PC-9 (cell line): ENCODE data around the gene ACSM3. TPM values are rescaled to one million over a fixed set of nuclear protein-coding genes. Genes with fewer than 3 reads are reported as not detected.

Experiments used
- BruUV-seq: library from RNA; stranded (reverse); fragments of 400-500 nt; replicated peaks from 2 replicates; lab custom pipeline; 2021; lab: Mats Ljungman, UMichigan
- CTCF ChIA-PET: fragments of 300-600 bp; sonication (Branson Sonifier 250); formaldehyde crosslinking; loops from one replicate; lab custom pipeline; 2022; ENCODE audit warnings: antibody characterized with exemption; lab: Charles Lee
- POLR2A ChIA-PET: fragments of 300-600 bp; sonication (Branson Sonifier 250); formaldehyde crosslinking; loops from one replicate; lab custom pipeline; 2022; ENCODE audit warnings: antibody characterized with exemption; ENCODE audit not compliant: unreplicated experiment; lab: Charles Lee
- DNase-seq, 2 experiments: peaks; one replicate each; pipeline versions ENCODE4 v3.0.0 to v3.0.0-alpha.2; 2015 to 2022; ENCODE audit warnings: mixed read lengths in 1 of 2
- H2AFZ ChIP-seq: fragments of 200-600 bp; sonication (generic); 2 replicates; pipeline ENCODE4 v1.8.1; 2017; ENCODE audit warnings: antibody characterized with exemption
- H3F3A ChIP-seq: fragments of 200-600 bp; sonication (generic); 2 replicates; pipeline ENCODE4 v1.8.1; 2017; ENCODE audit warnings: antibody characterized with exemption, mild to moderate bottlenecking, low read depth; ENCODE audit not compliant: insufficient read depth
- H3K27ac ChIP-seq: fragments of 200-600 bp; sonication (generic); 2 replicates; pipeline ENCODE4 v1.6.1; 2016; ENCODE audit warnings: mixed run types
- H3K27me3 ChIP-seq: fragments of 200-600 bp; sonication (generic); 2 replicates; pipeline ENCODE4 v1.6.1; 2016; ENCODE audit warnings: low read depth, mixed run types; ENCODE audit not compliant: insufficient read depth
- H3K36me3 ChIP-seq: fragments of 200-600 bp; sonication (generic); 2 replicates; pipeline ENCODE4 v1.6.1; 2016; ENCODE audit warnings: low read depth, mixed run types
- H3K4me1 ChIP-seq: fragments of 200-600 bp; sonication (generic); replicated peaks from 2 replicates; pipeline ENCODE4 v1.6.1; 2016; ENCODE audit warnings: mixed run types; ENCODE audit not compliant: insufficient read depth
- H3K4me2 ChIP-seq: fragments of 200-600 bp; sonication (generic); 2 replicates; pipeline ENCODE4 v1.6.1; 2017; ENCODE audit warnings: mixed run types
- H3K4me3 ChIP-seq: fragments of 200-600 bp; sonication (generic); 2 replicates; pipeline ENCODE4 v1.6.1; 2016; ENCODE audit warnings: mixed run types
- H3K79me2 ChIP-seq: fragments of 200-600 bp; sonication (generic); 2 replicates; pipeline ENCODE4 v1.6.1; 2017; ENCODE audit warnings: low read depth, mixed run types
- H3K9me2 ChIP-seq: fragments of 200-600 bp; sonication (generic); 2 replicates; pipeline ENCODE4 v1.8.1; 2017; ENCODE audit warnings: mild to moderate bottlenecking; ENCODE audit not compliant: insufficient read depth
- H3K9me3 ChIP-seq: fragments of 200-600 bp; sonication (generic); 2 replicates; pipeline ENCODE4 v1.8.1; 2016; ENCODE audit warnings: low read depth; ENCODE audit not compliant: insufficient read depth
- H4K20me1 ChIP-seq: fragments of 200-600 bp; sonication (generic); 2 replicates; pipeline ENCODE4 v1.8.1; 2017; ENCODE audit not compliant: insufficient read depth
- CTCF ChIP-seq: fragments of 200-600 bp; sonication (generic); conservative IDR thresholded peaks from 2 replicates; pipeline ENCODE4 v1.6.1; 2017; ENCODE audit warnings: mixed run types, antibody characterized with exemption, mild to moderate bottlenecking, moderate library complexity
- EZH2 ChIP-seq: fragments of 200-600 bp; sonication (generic); IDR thresholded peaks from 2 replicates; pipeline ENCODE4 v1.8.0; 2017; ENCODE audit warnings: antibody characterized with exemption, low read depth
- intact Hi-C: fragments of 100-400 bp; cut with micrococcal nuclease; formaldehyde crosslinking; loops from one replicate; pipeline ENCODE4 v1.10.0; 2022; ENCODE audit not compliant: unreplicated experiment
- total RNA-seq: library from RNA; stranded (reverse); gene quantifications from 2 replicates; pipeline ENCODE4 v1.2.3, GENCODE V29; 2021

ACSM3 gene
- total RNA-seq, 1 experiment from 2014 or later, result 2.4 TPM

GRCh38 chr16:20741554-20742285 is 22.1 kb upstream of the ACSM3 start, which contains the start of gene THUMPD1:
THUMPD1 (minus strand) TSS chr16:20741818; CDS start chr16:20741739, 79 bp downstream.
- H3K27ac ChIP-seq, result peak within 1 kb of the TSS; percentile 70
- DNase-seq, result peak; percentile 86 to 94
- H3K4me1 ChIP-seq, result peaks cover 17% of the 10 kb centered on the region; the same call in 1 of the 2 replicates
- H3K9me2 ChIP-seq, result no peaks in the 10 kb centered on the region
- H3K79me2 ChIP-seq, result peaks cover 35% of the 10 kb centered on the region
- H3K9me3 ChIP-seq, result no peaks in the 10 kb centered on the region; the same call in 1 of the 2 replicates
- peaks cover 22% of the 10 kb centered on the region for H3K36me3 ChIP-seq
- H3K4me2 ChIP-seq, result peak within 1 kb of the TSS; percentile 87
- H3K4me3 ChIP-seq, result peak within 1 kb of the TSS; percentile 89
- peak within 1 kb of the TSS; percentile 100 for H2AFZ ChIP-seq
- ChIA-PET CTCF (no interaction called here), POLR2A (interaction anchor here (0.6 to 0.7 kb wide), 2 partner anchors 11 to 155 kb away, joined by 9 to 10 read pairs; no protein-coding TSS in a partner anchor)
- H3K27me3 ChIP-seq, result no peaks in the 10 kb centered on the region
- intact Hi-C loops, result loop anchor here (1.0 to 2.0 kb wide), 3 partner anchors 65 to 559 kb away; partner anchors contain the start of genes ERI2 and REXO5
- peaks cover 18% of the 10 kb centered on the region; the same call in 1 of the 2 replicates for H3F3A ChIP-seq
- TSS peak; percentile 76 for BruUV-seq
- no peak for TF ChIP-seq EZH2
- TF ChIP-seq CTCF, result no peak
- H4K20me1 ChIP-seq, result peaks cover 40% of the 10 kb centered on the region

- H3K27me3 ChIP-seq, result no peaks in the 10 kb centered on the region
- H3K9me2 ChIP-seq, result no peaks in the 10 kb centered on the region
- ChIA-PET CTCF (no interaction called here), POLR2A (no interaction called here)
- DNase-seq, result no peak
- intact Hi-C loops, result no loop called here
- H3K4me1 ChIP-seq, result peaks cover 17% of the 10 kb centered on the region; the same call in 1 of the 2 replicates
- 0 out of 2 replicates have a peak, but pooled peaks cover 7% of the 10 kb centered on the region for H3F3A ChIP-seq
- H2AFZ ChIP-seq, result no peak overlapping the region
- H3K36me3 ChIP-seq, result peaks cover 3% of the 10 kb centered on the region
- no peak overlapping the region for H3K4me3 ChIP-seq
- peaks cover 8% of the 10 kb centered on the region; the same call in 1 of the 2 replicates for H3K9me3 ChIP-seq
- no TSS peak for BruUV-seq
- no peak overlapping the region for H3K27ac ChIP-seq
- no peak overlapping the region for H3K4me2 ChIP-seq
- peaks cover 26% of the 10 kb centered on the region for H3K79me2 ChIP-seq
- peaks cover 23% of the 10 kb centered on the region for H4K20me1 ChIP-seq
- TF ChIP-seq EZH2, result no peak
- no peak for TF ChIP-seq CTCF
Measured at GRCh38 chr16:20743591-20743990, 20.2 kb upstream of the ACSM3 start.

- Histone ChIP-seq H3F3A (0 out of 2 replicates have a peak, but pooled peaks cover 7% of the 10 kb centered on the region), H3K27ac (no peak overlapping the region), H3K79me2 (peaks cover 12% of the 10 kb centered on the region), H3K9me2 (no peaks in the 10 kb centered on the region), H3K36me3 (no peaks in the 10 kb centered on the region), H3K4me1 (peaks cover 15% of the 10 kb centered on the region; the same call in 1 of the 2 replicates), H3K27me3 (no peaks in the 10 kb centered on the region; the same call in none of the 2 replicates), H4K20me1 (peaks cover 11% of the 10 kb centered on the region), H3K9me3 (peaks cover 8% of the 10 kb centered on the region; the same call in 1 of the 2 replicates), H3K4me3 (no peak overlapping the region), H2AFZ (no peak overlapping the region), H3K4me2 (no peak overlapping the region)
- no peak for DNase-seq
- TF ChIP-seq CTCF (no peak), EZH2 (no peak)
- no TSS peak for BruUV-seq
- CTCF ChIA-PET, result no interaction called here
- POLR2A ChIA-PET, result no interaction called here
- intact Hi-C loops, result no loop called here
Measured at GRCh38 chr16:20744922-20745440, 18.8 kb upstream of the ACSM3 start.
